GM10266 (cell line): ENCODE results near the gene MRPS24.
"Not testable (repeated sequence)": the region's sequence is repeated elsewhere in the genome, so short reads cannot be mapped to it uniquely, and the experiment has no call there.

Experiments used
- DNase-seq: peaks from one replicate; pipeline ENCODE4 v3.0.0; 2012; ENCODE audit errors: extremely low spot score
- TF ChIP-seq, protein P1 (sequence below): IDR thresholded peaks from 2 replicates; pipeline ENCODE4 v1.5.1; 2012; ENCODE audit warnings: mild to moderate bottlenecking, low read depth; ENCODE audit not compliant: control insufficient read depth, insufficient read depth; ENCODE audit errors: missing control alignments

Gene MRPS24

DNA sequence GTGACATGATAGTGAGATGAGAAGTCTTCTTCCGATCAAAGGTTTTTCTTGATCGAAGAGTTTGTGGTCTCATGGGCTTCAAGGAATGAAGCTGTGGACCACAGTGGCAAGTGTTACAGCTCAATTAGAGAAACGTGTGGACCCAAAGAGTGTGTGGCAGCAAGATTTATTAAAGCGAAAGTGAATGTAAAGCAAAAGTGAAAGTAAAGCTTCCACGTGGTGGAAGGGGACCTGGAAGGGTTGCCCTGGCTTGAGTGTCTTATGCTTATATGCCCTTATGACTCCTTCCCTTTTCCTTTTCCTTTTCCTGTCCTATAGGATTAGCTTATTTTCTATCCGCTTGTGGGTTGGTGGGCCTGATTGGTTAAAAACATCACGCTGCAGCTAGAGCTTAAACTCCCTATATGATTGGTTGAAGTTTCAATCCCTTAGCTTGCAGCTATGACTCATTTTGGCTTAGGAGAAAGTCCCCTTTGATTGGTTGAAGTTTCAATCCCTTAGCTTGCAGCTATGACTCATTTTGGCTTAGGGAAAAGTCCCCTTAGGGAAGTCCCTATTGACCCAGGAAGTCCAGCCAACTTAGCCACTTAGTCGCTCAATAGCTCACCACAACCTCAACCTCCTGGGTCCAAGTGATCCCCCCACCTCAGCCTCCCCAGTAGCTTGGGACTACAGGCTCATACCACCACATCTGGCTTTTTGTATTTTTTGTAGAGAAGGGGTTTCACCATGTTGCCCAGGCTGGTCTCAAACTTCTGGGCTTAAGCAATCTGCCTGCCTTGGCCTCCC is 34.7 kb downstream of the MRPS24 start:
- peak; percentile 19 for DNase-seq
- TF ChIP-seq, protein P1, sequence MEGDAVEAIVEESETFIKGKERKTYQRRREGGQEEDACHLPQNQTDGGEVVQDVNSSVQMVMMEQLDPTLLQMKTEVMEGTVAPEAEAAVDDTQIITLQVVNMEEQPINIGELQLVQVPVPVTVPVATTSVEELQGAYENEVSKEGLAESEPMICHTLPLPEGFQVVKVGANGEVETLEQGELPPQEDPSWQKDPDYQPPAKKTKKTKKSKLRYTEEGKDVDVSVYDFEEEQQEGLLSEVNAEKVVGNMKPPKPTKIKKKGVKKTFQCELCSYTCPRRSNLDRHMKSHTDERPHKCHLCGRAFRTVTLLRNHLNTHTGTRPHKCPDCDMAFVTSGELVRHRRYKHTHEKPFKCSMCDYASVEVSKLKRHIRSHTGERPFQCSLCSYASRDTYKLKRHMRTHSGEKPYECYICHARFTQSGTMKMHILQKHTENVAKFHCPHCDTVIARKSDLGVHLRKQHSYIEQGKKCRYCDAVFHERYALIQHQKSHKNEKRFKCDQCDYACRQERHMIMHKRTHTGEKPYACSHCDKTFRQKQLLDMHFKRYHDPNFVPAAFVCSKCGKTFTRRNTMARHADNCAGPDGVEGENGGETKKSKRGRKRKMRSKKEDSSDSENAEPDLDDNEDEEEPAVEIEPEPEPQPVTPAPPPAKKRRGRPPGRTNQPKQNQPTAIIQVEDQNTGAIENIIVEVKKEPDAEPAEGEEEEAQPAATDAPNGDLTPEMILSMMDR, result no peak

DNA sequence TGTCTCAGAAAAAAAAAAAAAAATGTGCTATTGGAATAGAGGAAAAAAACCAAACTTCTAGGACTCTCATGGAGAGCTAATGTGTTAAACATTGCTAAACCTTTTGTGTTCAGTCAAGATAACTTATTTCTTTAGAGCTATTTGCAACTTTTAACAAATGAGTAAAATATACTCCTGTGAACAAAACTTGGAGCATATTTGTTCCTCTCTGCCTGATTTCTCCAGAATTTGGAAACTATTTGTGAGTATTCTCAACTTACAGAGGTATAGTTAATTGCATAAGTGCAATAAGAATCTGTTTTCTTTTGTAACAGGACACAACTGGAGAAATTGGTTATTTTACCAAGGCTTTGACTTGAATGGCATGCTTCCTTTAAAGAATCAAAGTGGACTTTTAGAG is 38.4 kb downstream of the MRPS24 start:
- not testable (repeated sequence) for DNase-seq

DNA sequence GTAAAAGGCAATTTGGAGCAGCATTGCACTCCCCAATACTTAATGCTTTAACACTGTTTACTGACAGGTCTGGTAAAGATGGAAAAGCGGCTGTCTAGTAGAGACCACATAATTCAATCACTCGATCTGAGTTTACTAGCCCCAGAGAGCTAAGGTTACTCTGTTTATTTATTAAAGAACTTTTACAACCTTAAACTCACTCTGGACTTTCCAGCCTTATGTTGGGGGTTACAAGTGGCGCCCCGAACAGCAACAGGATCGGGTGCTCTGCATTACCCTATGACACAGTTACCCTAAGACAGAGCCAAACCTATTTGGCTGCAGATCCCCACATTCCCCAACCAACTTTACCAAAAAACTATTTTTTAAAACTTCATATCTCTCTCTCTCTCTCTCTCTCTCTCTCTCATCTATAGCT is 43.9 kb downstream of the MRPS24 start:
- TF ChIP-seq, protein P1, result no peak
- DNase-seq, result no peak

DNA sequence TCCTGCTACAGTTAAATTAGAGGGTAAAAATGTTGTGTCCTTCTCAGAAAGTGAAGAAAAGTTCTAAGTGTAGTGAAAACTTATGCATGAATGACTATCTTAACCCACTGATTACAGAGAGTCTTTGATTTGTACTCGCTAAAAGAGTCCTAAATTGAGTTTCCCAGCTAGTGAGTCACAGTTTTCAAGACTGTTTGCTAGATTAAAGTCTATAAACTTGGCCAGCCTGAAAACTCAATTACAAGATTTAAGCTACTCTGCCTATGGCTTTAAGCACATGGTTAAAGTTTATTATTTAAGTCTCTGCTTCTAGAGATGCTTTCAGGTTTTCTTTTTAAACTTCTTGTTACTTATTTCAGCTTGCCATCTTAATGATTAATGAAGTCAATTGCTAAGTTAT is 44.4 kb downstream of the MRPS24 start:
- no peak for DNase-seq
- TF ChIP-seq, protein P1, result no peak

DNA sequence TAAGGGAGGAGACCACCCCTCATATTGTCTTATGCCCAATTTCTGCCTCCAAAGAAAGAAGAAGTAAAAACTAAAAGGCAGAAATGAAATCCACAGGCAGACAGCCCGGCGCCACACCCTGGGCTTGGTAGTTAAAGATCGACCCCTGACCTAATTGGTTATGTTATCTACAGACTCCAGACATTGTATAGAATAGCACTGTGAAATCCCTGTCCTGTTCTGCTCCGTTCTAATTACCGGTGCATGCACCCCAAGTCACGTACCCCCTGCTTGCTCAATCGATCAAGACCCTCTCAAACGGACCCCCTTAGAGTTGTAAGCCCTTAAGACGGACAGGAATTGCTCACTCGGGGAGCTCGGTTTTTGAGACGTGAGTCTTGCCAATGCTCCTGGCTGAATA is 44.8 kb downstream of the MRPS24 start:
- not testable (repeated sequence) for DNase-seq

DNA sequence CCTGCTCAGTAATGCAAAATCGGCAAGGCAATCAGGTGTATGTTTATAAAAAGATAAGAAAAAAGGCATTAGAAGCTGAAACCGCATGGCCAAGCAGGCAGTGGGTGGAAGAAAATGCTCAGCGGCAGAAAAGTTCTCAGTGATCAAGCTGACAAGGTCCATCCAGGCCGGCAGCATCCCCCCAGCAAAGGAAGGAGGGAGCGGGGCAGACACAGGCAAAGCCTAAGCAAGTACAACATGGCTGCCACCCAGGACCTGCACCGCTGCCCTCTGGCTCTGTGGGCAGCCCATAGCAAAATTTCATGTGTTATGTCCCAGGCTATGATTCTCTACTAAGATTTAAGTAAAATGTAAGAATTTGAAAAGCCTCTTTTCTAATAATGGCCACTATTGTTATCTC is 45.4 kb downstream of the MRPS24 start:
- TF ChIP-seq, protein P1, result no peak
- no peak for DNase-seq

DNA sequence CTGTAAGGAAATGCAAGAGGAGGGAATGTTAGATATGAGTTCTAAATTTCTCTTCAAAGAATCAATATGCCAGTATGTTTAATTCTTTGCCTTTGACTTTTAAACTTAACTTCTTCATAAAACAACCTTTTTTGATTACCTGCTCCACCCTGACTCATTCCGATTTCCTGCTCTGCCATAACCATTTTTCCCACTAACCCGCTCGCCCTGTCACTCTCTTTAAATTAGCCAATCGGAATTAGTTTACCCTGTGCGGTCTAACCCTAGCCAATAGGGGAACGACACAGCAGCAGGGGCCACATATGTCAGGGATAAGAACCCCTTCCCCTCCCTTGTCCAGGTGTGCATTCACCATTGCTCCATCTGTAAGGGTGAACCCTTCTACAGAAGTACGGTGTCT is 45.9 kb downstream of the MRPS24 start:
- DNase-seq, result not testable (repeated sequence)
